ENCODE results near the gene UBN1.

DNA sequence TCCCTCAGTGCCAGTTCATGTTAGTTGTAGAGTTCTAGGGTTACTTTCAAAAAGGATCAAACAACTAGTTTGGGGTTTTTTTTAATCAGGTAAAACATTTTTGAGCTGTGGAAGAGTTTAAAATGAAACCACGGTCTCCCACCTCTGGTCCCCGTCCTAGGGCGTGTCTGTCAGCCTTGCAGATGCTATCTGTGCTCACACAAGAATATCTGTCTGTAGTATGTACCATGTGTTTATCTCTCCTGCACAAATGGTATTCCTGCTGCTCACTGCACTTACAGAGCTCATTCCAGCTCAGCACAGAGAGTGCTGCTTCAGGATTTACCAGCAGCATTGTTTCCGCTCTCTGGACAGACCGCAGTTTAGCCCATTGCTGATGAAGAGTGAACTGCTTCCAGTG is 38.9 kb downstream of the UBN1 start:
- no peak for TF ChIP-seq CTCF (conservative IDR thresholded peaks at IDR 0.05; ENCODE audit: low read depth, low read length)
- TF ChIP-seq EZH2 (IDR thresholded peaks at IDR 0.05; ENCODE audit: borderline replicate concordance, low read depth, low read length, poor library complexity, severe bottlenecking), result no peak

All from A673 (cell line).